Stimulated activated CD4-positive, alpha-beta T cell treated with anti-CD3 and anti-CD28 coated beads, Interleukin-4, amount 100 ng/mL, for 48 hours (primary cell): ENCODE measurements around the gene BLOC1S6.

ENCODE experiments used
- DNase-seq, 2 donors: peaks; one replicate each; pipeline ENCODE4 v3.0.0-alpha.2; 2020; ENCODE audit warnings: low read depth in 2 of 2

BLOC1S6 gene

GRCh38 chr15:45587095-45587862 is at the start of gene BLOC1S6:
Gene BLOC1S6 (plus strand): TSS chr15:45587379. CDS start chr15:45587444, 65 bp downstream.
- DNase-seq, result peak; percentile 75 to 79

GRCh38 chr15:45539680-45540079 is 47.5 kb upstream of the BLOC1S6 start:
- no peak for DNase-seq

- DNase-seq, result no peak
These were observed 46.6 kb upstream of the BLOC1S6 start for GRCh38 chr15:45540531-45540930.

DNA sequence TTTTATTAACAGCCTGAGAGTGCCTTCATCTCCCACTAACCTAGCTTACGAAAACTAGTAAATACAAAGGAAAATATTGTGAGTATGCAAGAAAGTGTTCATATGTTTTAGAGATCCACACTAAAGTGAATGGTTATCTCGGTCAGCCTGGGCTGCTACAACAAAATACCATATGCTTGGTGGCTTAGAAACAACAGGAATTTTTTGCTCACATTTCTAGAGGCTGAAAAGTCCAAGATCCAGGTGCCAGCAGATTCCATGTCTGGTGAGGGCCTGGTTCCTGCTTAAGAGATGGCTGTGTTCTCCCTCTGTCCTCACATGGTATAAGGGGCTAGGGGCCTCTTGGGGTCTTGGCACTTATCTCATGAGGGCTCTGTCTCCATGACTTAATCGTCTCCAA is 44.1 kb upstream of the BLOC1S6 start:
- DNase-seq, result no peak

DNA sequence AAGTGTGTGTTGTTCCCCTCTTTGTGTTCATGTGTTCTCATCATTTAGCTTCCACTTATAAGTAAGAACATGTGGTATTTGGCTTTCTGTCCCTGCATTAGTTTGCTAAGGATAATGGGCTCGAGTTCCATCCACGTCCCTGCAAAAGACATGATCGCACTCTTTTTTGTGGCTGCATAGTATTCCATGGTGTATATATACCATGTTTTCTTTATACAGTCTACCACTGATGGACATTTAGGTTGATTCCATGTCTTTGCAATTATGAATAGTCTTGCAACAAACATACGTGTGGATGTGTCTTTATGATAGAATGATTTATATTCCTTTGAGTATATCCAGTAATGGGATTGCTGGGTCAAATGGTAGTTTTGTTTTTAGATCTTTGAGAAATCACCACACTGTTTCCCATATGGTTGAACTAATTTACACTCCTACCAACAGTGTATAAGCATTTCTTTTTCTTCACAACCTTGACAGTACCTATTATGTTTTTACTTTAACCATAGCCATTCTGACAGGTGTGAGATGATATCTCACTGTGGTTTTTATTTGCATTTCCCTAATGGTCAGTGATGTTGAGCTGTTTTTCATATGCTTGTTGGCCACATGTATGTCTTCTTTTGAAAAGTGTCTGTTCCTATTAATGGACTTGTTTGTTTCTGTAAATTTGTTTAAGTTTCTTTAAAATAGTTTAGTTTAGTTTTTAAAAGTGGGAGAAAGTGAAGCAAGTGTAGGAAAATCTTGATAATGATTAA is 42.7 kb upstream of the BLOC1S6 start:
- no peak for DNase-seq

DNA sequence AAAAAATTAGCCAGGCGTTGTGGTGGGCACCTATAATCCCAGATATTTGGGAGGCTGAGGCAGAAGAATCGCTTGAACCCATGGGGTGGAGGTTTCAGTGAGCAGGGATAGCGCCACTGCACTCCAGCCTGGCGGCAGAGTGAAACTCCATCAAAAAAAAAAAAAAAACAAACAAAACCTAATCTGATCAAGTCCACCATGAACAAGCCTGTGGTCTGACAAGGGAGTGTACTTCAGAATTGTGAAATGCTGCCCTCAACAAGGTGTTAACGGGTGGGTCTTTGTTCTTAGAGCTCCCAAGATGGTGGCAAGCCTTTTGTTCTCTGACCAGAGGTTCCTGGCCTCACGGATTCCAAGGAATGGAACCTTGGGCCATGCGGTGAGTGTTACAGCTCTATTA is 40.4 kb upstream of the BLOC1S6 start:
- no peak for DNase-seq

DNA sequence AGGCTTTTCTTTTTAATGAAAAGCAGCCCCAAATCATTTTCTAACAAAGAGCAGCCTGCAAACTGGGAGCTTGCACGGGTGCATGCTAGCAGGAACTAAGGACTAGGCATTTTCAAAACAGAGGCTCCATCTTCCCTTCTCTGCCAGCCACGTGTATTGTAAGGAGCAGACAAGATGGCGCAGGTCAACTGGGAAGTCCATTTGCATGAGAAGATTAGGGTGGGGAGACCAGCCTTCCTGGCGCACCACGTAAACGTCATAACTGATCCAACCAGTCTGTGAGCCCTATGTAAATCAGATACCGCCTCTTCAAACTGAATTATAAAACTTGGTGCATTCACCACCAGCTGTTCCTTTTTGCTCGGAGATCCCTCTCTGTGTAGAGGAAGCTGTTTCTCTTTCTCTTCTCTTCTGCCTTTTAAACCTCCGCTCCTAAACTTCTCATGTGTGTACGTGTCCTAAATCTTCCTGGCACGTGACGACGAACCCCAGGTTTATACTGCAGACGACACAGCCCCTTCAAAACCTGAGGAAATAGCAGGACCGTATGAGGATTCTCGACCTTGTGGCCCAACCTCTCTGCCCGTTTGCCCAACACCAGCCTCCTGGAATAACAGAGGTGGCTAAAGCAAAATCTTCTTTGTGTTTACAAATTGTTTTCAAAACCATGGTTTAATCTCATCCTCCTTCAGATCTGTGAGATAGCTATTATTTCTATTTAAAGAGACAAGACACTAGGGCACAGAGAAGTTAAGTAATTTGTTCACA is 38.2 kb upstream of the BLOC1S6 start:
- no peak for DNase-seq

DNA sequence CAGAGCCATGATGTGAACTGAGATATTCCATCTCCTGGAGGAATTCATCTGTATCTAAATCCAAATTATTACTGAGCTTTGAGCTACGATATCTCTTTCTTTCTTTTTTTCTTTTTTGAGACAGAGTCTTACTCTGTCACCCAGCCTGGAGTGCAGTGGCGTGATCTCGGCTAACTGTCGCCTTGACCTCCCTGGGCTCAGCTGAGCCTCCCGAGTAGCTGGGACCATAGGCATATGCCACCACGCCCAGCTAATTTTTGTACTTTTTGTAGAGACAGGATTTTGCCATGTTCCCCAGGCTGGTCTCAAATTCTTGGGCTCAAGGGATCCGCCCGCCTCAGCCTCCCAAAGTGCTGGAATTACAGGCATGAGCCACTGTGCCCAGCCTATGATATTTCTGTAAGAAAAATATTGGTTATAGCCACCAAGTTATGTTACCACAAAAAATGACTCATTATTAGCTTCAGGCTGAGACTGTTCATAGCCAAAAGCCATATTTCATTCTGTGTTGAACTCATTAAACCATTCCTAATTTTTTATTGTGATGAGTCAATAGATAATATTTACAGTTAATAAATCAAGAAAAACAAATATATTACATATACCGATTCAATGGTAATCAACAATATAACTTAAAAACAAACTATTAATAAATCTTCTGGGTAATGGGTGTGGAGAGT is 37.5 kb upstream of the BLOC1S6 start:
- no peak for DNase-seq

- DNase-seq, result no peak
These were observed 36.7 kb upstream of the BLOC1S6 start for GRCh38 chr15:45550436-45550835.

DNA sequence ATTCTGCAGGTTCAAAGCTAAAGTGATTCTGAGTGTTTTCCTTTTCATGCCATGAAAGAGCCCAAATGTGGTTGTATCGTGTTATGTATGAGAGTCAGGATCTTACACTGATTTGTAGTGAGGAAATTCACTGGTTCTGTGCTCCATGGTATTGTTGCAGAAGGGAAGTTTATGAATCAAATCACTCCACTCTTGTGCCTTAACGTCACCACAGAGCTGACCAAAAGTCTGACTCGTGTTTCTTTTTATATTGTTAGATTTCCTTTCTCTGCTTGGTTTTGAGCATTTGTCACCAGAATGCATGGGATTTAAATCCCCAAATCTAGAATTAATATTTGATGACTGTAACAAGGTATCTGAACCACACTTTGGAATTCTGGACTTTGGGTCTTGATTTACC is 35.5 kb upstream of the BLOC1S6 start:
- no peak for DNase-seq

- DNase-seq, result no peak
These were observed 31.1 kb upstream of the BLOC1S6 start for GRCh38 chr15:45555934-45556608.

- no peak for DNase-seq
These were observed 14.6 kb upstream of the BLOC1S6 start for GRCh38 chr15:45572617-45573016.

DNA sequence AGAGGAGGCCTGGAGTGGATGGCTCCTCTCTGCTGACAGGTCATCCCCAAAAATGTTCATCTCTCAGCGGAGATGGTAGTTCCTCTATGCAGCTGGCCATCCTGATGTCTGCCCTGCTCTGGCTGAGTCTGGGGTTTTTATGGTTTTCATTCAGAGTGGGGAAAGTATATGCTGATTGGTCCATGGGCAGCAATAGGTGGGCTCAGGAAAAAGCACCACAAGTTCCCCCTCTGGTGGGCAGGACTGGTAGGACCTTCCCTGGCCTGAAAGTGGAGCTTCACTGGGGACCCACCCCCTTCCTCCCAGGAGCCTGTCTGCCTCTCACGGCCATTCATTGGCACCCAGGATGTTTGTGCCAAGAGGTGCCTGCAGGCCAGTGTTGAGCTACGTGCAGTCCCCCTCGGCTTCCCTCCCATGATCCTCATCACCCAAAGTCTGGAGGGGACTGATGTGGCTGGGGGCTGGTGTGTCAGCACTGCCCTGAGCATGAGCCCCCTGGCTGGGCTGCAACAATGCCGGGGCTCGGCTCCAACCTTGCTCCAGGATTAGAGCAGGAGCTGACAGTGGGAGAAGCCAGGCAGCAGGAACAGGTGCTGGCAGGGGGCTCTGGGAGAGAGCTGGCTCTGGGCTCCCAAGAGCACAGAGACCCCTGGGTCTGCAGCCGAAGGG is 13.1 kb upstream of the BLOC1S6 start:
- DNase-seq, result no peak

DNA sequence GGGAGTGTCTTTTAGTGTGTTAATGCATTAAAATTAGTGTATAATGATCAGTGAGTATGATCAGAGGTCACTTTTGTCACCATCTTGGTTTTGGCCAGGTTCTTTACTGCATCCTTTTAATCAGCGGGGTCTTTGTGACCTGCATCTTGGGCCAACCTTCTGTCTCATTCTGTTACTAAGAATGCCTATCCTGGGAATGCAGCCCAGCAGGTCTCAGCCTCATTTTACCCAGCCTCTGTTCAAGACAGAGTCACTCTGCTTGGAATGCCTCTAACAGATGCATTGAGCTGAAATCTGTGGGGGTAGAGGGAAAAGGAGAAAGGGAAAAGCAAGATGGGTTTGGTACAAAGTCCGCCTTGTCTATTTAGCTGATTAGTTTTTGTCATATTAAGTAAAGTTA is 5.3 kb upstream of the BLOC1S6 start:
- no peak for DNase-seq

DNA sequence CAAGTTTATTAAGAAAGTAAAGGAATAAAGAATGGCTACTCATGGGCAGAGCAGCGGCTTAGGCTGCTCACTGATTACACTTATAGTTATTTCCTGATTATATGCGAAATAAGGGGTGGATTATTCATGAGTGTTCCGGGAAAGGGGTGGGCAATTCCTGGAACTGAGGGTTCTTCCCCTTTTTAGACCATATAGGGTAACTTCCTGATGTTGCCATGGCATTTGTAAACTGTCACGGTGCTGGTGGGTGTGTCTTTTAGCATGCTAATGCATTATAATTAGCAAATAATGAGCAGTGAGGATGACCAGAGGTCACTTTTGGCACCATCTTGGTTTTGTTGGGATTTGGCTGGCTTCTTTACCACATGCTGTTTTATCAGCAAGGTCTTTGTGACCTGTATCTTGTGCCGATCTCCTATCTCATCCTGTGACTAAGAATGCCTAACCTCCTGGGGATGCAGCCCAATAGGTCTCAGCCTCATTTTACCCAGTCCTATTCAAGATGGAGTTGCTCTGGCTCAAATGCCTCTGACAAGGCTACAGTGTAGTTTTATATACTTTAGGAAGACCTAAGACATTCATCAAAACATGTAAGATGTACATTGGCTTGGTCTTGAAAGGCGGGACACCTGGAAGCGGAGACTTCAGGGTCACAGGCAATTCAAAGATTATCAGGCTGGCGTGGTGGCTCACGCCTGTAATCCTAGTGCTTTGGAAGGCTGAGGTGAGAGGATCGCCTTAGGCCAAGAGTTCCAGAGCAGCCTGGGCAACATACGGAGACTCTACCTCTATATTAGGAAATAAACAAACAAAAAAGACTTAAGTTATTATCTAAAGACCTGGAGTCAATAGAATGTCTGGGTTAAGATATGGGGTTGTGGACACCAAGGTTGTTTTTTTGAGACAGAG is 3.2 kb upstream of the BLOC1S6 start:
- peak in 1 of 2 donors; percentile 9 for DNase-seq

DNA sequence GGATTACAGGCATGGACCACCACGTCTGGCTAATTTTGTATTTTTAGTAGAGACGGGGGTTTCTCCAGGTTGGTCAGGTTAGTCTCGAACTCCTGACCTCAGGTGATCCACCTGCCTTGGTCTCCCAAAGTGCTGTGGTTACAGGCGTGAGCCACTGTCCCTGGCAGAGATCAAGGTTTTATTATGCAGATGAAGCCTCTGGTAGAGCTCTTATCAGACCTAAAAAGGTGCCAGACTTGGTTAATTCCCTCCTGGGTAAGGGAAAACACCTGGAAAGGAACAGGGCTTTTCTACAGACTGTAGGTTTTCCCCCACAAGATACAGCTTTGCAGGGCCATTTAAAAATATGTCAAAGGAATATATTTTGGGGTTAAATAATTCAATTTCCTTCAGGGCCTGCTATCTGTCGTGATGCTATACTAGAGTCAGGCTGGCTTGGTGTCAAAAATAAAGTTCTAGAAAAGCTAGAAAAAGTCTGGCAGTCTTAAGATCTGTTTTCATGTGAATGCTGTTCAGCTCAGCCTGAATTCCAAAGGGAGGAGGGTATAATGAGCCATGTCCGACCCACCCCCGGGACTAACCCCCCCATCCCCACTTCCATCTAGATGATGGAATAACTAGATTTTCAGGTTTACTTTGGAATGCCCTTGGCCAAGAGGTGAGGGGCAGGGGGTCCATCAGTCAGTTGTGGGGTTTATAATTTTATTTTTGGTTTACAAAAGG is 1.9 kb upstream of the BLOC1S6 start:
- DNase-seq, result no peak

DNA sequence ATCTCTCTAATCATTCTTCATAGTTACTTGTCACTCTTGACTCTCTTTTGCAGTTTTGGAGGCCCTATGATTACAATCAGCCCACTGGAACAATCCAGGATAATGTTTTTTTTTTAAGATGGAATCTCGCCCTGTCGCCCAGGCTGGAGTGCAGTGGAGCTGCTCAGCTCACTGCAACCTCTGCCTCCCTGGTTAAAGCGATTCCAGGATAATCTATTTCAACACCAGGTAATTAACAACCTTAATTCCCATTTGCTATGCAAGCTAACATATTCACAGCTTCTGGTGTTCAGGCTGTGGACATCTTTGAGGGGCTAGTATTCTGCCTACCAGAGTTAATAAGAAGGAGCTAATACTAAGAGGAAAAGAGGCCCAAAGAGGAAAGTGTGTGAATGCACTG is 1.1 kb upstream of the BLOC1S6 start:
- DNase-seq, result no peak

DNA sequence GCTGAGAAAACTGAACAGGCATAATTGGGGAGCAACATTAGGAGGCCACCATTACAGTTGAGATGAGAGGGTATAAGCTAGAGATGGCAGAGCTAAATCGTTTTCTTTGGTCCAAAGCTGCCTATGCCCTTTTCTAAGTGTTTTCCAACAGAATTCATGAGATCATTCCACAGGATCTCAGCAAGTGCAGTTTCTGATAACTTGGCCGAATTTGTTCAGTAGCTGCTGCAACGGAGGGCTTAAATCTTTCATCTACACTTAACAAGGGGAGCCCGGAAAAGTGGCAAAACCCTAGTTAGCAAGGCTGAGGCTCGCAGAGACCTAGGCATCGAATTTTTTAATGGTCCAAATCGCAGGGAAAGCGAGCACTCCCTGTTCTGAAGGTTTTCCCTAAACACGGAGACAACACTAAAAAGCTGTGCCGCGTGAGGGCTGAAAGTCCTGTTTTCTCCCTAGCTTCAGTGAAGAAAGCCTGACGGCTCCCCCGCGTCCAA is 531 bp upstream of the BLOC1S6 start:
- DNase-seq, result no peak

DNA sequence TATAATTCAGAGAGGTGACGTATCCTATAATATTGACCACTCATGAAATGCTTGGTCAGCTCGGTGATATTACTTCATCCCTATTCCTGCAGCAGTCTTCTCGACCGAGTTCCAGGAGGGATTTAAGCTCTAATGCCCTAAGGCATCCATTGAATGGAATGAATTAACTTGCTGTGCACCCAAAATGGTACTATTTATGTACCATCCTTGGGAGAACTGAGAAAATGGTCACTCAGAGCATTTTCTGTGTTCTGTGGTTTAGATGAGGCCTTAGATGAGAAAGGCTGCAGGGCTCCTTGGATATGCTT is 638 bp downstream of the BLOC1S6 start:
- no peak for DNase-seq
